ENCODE measurements around the gene GPR68. TPM values are rescaled to one million over a fixed set of nuclear protein-coding genes. Genes with fewer than 3 reads are reported as not detected.

Gene GPR68
- total and polyA plus RNA-seq, 8 donors: 0.09 to 0.90 (median 0.23) TPM; not detected in 1

- no peak for FAIRE-seq
- intact Hi-C loops (cut with DNase I): loop anchor here in 1 of 3 donors (10.0 kb wide), 2 partner anchors 107 to 377 kb away; no protein-coding TSS in a partner anchor
- peaks cover 0 to 41% (median 10%) of the 10 kb centered on the region in 3 donors for H3K36me3 ChIP-seq
Measured at GRCh38 chr14:91281346-91281745, 36.8 kb upstream of the GPR68 start.

GRCh38 chr14:91280129-91280528 lies 35.6 kb upstream of the GPR68 start:
- TF ChIP-seq, protein P1, sequence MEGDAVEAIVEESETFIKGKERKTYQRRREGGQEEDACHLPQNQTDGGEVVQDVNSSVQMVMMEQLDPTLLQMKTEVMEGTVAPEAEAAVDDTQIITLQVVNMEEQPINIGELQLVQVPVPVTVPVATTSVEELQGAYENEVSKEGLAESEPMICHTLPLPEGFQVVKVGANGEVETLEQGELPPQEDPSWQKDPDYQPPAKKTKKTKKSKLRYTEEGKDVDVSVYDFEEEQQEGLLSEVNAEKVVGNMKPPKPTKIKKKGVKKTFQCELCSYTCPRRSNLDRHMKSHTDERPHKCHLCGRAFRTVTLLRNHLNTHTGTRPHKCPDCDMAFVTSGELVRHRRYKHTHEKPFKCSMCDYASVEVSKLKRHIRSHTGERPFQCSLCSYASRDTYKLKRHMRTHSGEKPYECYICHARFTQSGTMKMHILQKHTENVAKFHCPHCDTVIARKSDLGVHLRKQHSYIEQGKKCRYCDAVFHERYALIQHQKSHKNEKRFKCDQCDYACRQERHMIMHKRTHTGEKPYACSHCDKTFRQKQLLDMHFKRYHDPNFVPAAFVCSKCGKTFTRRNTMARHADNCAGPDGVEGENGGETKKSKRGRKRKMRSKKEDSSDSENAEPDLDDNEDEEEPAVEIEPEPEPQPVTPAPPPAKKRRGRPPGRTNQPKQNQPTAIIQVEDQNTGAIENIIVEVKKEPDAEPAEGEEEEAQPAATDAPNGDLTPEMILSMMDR (IDR thresholded peaks at IDR 0.05): no peak
- H3K27ac ChIP-seq: no peak overlapping the region
- no peaks in the 10 kb centered on the region for H3K27me3 ChIP-seq
- H3K9me3 ChIP-seq: no peaks in the 10 kb centered on the region
- DNase-seq (no peak), FAIRE-seq (no peak), ATAC-seq (no peak)
- intact Hi-C loops (cut with DNase I): loop anchor here in 1 of 3 donors (10.0 kb wide), 2 partner anchors 105 to 375 kb away; no protein-coding TSS in a partner anchor
- H3K4me3 ChIP-seq: no peak overlapping the region
- H3K36me3 ChIP-seq: peaks cover 0 to 44% (median 10%) of the 10 kb centered on the region in 3 donors
- H3K4me1 ChIP-seq: no peaks in the 10 kb centered on the region
- WGBS, 2 donors: 75 to 78% methylated on average over 5 of the region's 5 CpGs

More at GRCh38 chr14:91281346-91281745, 36.8 kb upstream of the GPR68 start:
- WGBS, 2 donors: 96 to 97% methylated on average over 9 of the region's 9 CpGs
- H3K4me3 ChIP-seq: no peak overlapping the region
- ATAC-seq (no peak), DNase-seq (peak in 1 of 6 donors; percentile 25)
- no peak overlapping the region for H3K27ac ChIP-seq
- no peaks in the 10 kb centered on the region for H3K4me1 ChIP-seq
- no peaks in the 10 kb centered on the region for H3K9me3 ChIP-seq
- no peaks in the 10 kb centered on the region for H3K27me3 ChIP-seq
- TF ChIP-seq, protein P1 (IDR thresholded peaks at IDR 0.05): no peak

DNA sequence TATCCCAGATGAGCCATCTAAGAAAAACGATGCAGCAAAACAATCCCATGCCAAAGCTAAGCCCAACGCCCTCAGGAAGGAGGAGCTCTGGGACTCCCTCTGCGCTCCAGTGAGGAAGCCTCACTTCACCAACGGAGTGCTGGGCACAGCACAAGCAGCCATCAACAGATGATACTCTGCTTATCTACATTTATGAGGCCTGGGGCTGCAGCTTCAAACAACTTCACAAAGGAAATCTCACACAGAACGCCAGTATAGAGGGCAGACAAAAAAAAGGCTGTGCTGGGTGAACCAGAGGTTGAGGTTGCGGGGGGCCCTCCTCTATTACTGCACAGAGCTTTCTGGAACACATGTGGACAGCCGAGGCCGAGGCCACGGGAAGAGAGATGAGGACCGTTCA lies 34.9 kb upstream of the GPR68 start:
- TF ChIP-seq, protein P1 (IDR thresholded peaks at IDR 0.05): no peak
- no peak overlapping the region for H3K27ac ChIP-seq
- peaks cover 0 to 37% (median 10%) of the 10 kb centered on the region in 3 donors for H3K36me3 ChIP-seq
- FAIRE-seq (no peak), DNase-seq (peak in 1 of 6 donors; percentile 37), ATAC-seq (no peak)
- no peaks in the 10 kb centered on the region for H3K27me3 ChIP-seq
- H3K4me1 ChIP-seq: no peaks in the 10 kb centered on the region
- intact Hi-C loops (cut with DNase I): loop anchor here in 1 of 3 donors (10.0 kb wide), 1 partner anchor 95 kb away; no protein-coding TSS in a partner anchor
- 92 to 93% methylated on average over 10 of the region's 10 CpGs for WGBS, 2 donors
- H3K4me3 ChIP-seq: no peak overlapping the region
- no peaks in the 10 kb centered on the region for H3K9me3 ChIP-seq

GRCh38 chr14:91278383-91278715 lies 33.8 kb upstream of the GPR68 start:
- H3K9me3 ChIP-seq: no peaks in the 10 kb centered on the region
- peak in 1 of 6 donors; percentile 2 for DNase-seq
- no peaks in the 10 kb centered on the region for H3K27me3 ChIP-seq
- intact Hi-C loops (cut with DNase I): loop anchor here in 1 of 3 donors (10.0 kb wide), 1 partner anchor 94 kb away; no protein-coding TSS in a partner anchor
- peaks cover 0 to 35% (median 10%) of the 10 kb centered on the region in 3 donors for H3K36me3 ChIP-seq
- H3K4me3 ChIP-seq: no peak overlapping the region
- FAIRE-seq: no peak
- WGBS, 2 donors: 87 to 97% methylated on average over 5 of the region's 5 CpGs
- TF ChIP-seq, protein P1 (IDR thresholded peaks at IDR 0.05): no peak
- no peaks in the 10 kb centered on the region for H3K4me1 ChIP-seq
- ATAC-seq: no peak
- no peak overlapping the region for H3K27ac ChIP-seq
